Caki2 (cell line): ENCODE measurements around the gene TRDN. TPM values are rescaled to one million over a fixed set of nuclear protein-coding genes. Genes with fewer than 3 reads are reported as not detected.
"Not testable (repeated sequence)": the region's sequence is repeated elsewhere in the genome, so short reads cannot be mapped to it uniquely, and the experiment has no call there.

Experiments
- DNase-seq: peaks from one replicate; pipeline ENCODE4 v3.0.0-alpha.2; 2015; ENCODE audit warnings: low read depth
- in situ Hi-C: cut with HindIII; loops from 2 replicates; pipeline ENCODE4 v1.10.0; 2016; ENCODE audit warnings: low sequenced_read_pairs, low pct_unique_long_range_greater_than_20kb, mixed read lengths
- total RNA-seq: library from RNA; depleted of rRNA; stranded (reverse); fragments of >200 nt; shearing (Covaris generic); gene quantifications from 2 replicates; pipeline ENCODE4 v1.2.3, GENCODE V29; 2014; ENCODE audit warnings: low replicate concordance

Gene TRDN
- total RNA-seq, 1 experiment from 2014 or later: not detected

DNA sequence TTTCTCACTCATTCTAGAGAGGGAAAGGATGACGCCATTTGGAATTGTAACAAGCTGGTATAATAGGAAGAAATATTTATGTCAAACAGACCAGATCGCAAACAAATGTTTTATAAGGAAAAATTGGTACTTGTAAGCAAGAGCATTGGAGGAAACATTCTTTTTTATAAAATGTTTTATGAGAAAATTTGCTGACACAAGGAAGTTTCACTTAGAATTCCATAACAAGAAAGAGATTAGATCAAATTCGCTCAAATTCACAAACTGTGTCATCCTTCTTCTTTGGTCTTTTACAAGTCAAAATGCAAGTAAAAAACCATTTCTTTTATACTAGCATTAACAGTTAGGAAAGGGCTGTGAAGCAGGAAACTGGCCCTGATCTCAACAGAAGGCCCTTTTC, 179.9 kb downstream of the TRDN start:
- no peak for DNase-seq
- in situ Hi-C loops: no loop called here

DNA sequence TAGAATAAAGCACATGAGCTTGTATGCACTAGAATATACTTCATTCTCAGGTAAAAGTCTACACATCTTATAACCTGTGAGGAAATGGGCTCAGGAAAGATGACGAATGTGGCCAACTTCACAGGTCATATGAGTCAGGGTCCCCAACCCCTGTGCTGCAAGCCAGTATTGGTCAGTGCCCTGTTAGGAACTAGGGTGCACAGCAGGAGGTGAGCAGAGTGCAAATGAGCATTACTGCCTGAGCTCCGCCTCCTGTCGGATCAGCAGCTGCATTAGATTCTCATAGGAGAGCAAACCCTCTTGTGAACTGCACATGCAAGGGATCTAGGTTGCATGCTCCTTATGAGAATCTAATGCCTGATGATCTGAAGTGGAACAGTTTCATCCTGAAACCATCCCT, 182.3 kb downstream of the TRDN start:
- DNase-seq: no peak
- in situ Hi-C loops: no loop called here

- DNase-seq, in situ Hi-C loops: not testable (repeated sequence)
Observed at GRCh38 chr6:123453071-123453470, 183.7 kb downstream of the TRDN start.

GRCh38 chr6:123448306-123448884, 188.4 kb downstream of the TRDN start:
- DNase-seq: no peak
- in situ Hi-C loops: no loop called here

- DNase-seq: no peak
- in situ Hi-C loops: no loop called here
Observed at GRCh38 chr6:123447315-123447937, 189.3 kb downstream of the TRDN start.

DNA sequence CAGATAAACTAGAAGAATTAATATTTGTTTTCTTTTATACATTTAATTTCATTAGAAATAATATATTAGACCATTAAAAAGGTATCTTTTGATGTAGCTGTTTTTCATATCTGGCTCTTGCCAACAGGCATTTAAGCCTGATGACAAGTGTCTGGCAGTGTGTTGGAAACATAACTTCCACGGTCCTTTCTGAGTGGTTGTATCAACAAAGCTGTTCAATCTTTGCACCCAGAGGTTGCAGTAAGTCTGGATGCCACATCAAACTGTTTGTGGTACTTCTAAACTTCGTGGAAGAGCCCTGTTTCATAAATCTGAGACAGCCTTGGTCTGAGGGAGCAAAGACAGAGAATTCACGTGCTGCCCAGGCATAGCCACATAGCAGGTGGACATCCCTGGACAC, 197.4 kb downstream of the TRDN start:
- in situ Hi-C loops: no loop called here
- no peak for DNase-seq

DNA sequence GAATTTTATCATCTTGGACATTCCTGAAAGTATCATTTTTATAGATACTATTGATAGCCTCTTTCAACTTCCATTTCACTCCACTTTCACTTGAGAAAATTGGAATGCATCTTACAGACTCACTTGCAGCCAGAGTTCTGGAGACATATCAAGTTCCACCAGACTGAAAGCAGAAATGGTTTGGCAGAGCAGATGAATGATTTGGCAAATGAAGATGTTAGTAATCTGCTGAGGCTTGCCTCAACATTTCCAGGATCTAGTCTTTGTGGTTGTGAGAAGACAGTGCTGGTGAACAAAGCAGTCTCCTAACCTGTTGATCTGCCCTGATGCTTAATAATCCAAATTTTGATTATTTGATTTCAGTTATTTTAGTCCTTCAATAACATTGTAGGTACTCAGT, 202.6 kb downstream of the TRDN start:
- no peak for DNase-seq
- in situ Hi-C loops: no loop called here

DNA sequence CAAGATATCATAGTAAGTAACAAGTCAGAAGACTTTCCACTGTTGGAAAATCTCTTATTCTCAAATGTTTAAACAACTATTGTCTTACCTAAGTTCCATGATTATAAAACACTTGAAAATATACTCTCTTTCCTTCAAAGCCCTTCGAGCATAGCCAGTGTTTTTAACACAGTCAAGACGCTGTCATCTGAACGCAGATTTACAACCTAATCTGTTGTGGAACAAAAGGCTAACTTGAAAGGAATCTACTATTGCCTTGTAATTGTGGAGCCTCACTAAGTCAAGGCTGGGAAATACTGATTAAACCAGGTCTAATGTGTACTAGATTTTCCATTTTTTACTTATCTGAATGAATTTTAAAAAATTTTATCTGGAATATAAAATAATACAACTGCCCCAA, 205.8 kb downstream of the TRDN start:
- no peak for DNase-seq
- in situ Hi-C loops: no loop called here

DNA sequence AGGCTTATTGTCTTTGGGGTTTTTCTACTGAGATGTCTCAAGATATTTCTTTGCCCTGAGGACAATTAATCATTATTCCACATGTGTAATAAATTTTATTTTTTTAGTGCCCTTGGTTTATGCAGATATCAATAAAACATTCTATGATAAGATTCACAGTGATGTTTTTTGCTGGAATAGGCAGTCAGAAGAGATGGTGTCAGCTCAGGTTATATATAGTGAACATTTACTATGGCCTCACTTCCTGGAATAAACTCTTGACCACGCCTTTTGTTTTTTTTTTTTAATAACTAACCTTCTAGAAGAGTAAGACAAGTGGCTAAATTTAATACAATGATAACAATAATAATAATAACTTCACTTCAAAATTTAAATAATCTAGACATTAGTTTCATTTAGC, 209.7 kb downstream of the TRDN start:
- in situ Hi-C loops: no loop called here
- DNase-seq: no peak

DNA sequence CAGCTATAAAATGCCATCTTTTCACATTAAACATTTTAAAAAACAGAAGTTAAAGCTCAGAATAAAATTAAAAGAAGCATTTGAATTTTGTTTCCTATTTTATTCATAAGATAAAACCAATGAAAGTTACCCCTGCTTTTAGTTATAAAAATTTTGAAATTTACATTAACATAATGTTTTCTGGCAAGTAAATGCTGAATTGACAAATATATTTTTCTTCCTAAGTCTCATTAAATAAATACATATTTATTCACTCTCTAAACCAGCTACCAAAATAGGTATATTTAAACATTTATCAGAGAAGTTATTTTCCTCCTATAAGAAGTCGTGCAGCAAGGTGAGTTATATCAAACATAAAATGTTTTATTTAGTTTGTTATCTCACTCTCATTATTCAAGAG, 213.6 kb downstream of the TRDN start:
- in situ Hi-C loops: no loop called here

GRCh38 chr6:123420512-123420911, 216.2 kb downstream of the TRDN start:
- in situ Hi-C loops: no loop called here

More for the DNA sequence above, 213.6 kb downstream of the TRDN start:
- DNase-seq: no peak

GRCh38 chr6:123418071-123418470, 218.7 kb downstream of the TRDN start:
- in situ Hi-C loops: no loop called here
- no peak for DNase-seq

More at GRCh38 chr6:123420512-123420911, 216.2 kb downstream of the TRDN start:
- no peak for DNase-seq

DNA sequence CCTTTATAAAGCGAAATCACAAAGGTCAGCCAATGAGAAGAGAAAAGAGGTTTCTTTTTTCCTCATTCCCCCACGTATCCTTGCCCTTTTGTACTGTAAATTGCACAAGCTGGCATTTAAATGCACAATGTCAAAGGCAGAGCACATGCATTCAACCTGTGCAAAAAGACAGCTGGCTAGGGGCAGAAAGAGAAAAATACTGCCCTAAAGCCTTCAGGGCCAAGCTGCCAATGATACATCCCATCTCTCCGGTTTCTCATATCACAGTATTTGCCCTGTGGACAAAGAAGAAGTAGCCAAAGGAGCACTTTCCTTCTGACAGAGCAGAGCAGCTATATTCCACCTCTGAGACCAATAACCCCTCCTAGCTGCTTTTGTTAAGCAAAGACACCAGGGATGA, 219.2 kb downstream of the TRDN start:
- in situ Hi-C loops: no loop called here
- DNase-seq: no peak

- DNase-seq: peak; percentile 49
- in situ Hi-C loops: no loop called here
Observed at GRCh38 chr6:123415844-123416468, 220.8 kb downstream of the TRDN start.

DNA sequence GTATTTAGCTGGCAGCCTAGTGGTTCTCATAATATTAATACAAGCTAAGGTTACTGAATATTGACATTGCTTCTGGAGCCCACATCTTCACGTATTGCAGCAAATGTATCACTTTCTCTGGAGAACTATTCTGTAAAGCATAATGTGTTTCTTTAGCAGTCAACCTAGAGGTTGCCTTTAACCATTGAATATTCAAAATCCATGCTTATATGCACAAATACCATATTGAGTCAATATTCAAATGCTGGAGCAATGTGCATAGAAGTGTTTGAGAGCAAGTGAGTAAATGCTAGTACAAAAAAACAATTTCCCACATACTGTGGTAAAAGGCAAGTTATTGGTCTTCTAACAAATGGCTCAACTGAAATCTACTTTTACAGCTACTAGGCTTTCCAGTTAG, 231.8 kb downstream of the TRDN start:
- DNase-seq: no peak
- in situ Hi-C loops: no loop called here

DNA sequence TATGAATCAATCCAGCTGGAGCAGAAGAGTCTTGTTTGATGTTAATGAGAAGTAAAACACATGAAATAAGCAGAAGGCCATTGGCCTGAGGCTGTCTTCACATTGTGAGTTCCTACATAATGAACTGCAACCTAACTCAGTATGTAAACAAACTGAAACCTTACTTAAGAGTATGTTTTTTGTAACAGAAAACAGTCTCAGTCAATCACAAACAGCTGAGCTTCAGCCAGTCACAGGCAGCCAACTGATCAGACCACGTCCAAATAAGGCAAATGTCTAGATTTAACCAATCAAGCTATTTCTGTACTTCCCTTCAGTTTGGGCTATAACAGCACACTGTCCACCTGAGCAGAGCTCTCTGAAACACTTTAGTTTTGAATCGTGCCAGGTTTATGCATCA, 234.7 kb downstream of the TRDN start:
- in situ Hi-C loops: no loop called here
- no peak for DNase-seq

DNA sequence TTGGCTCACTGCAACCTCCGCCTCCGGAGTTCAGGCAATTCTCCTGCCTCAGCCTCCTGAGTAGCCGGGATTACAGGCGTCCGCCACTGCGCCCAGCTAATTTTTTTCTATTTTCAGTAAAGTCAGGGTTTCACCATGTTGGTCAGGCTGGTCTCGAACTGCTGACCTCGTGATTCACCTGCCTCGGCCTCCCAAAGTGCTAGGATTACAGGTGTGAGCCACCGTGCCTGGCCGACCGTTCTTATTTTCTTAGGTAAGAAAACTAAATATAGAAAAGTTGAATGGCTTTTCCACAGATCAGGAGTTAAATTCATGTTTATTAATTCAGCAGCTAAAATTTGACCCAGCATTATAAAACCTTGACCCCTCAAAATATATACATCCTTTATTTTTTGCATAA, 238.7 kb downstream of the TRDN start:
- in situ Hi-C loops: no loop called here
- DNase-seq: no peak

DNA sequence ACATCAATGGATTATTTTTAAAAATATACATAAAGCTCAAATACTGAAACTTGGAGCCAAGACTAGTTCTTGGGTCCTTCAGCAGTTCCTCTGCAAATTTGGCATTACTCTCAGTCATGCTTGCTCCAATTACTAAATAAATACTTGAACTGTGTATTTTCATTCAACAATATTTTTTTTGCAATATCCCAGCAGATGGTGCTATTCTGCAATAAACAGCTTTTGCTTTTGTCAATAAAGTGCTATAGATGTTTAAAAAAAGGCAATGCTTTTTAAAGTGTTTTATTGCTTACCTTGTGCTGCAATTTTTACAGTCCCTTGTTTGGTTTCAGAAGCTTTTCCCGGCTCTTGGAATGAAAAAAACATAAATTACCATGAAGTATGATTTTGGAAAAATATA, 243.4 kb downstream of the TRDN start:
- in situ Hi-C loops: no loop called here

GRCh38 chr6:123383718-123384117, 253.0 kb downstream of the TRDN start:
- DNase-seq: no peak
- in situ Hi-C loops: no loop called here

More for the DNA sequence above, 243.4 kb downstream of the TRDN start:
- peak; percentile 11 for DNase-seq

DNA sequence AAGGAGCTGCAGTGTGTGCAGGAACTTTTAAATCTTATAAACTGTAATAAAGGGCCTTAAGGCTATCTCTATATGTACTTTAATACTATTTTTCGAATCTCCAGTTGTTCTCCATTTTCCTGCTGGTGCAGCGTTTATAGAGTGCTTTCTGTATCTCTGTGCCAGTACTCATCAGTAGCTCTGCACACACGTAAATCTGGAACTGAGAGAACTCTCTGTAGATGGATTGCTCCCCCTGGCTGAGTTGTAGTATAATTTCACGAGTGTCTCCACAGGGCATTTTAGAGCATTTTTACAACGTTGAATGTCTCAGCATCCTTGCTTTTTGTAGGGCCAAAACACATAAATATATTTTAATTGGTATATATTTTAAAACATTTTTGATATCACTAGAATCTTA, 256.5 kb downstream of the TRDN start:
- in situ Hi-C loops: no loop called here
- peak; percentile 19 for DNase-seq
